Bronchial epithelial cell (primary cell): ENCODE measurements around the gene FBXW12. TPM values are rescaled to one million over a fixed set of nuclear protein-coding genes. Genes with fewer than 3 reads are reported as not detected.
"Not testable (repeated sequence)": the region's sequence is repeated elsewhere in the genome, so short reads cannot be mapped to it uniquely, and the experiment has no call there.

Experiments used
- DNase-seq: peaks from one replicate; pipeline ENCODE4 v3.0.0-alpha.2; 2010; ENCODE audit warnings: low read depth
- FAIRE-seq: peaks from 2 replicates; lab custom pipeline; 2011; peaks lifted over from hg19 to GRCh38; lab: Jason Lieb, UNC
- H3K27me3 ChIP-seq: 2 replicates; pipeline ENCODE4 v1.5.1; 2011; ENCODE audit warnings: low read length; ENCODE audit not compliant: control insufficient read depth, insufficient read depth
- H3K36me3 ChIP-seq: 2 replicates; pipeline ENCODE4 v1.5.1; 2011; ENCODE audit warnings: low read length; ENCODE audit not compliant: control insufficient read depth, insufficient read depth
- H3K4me3 ChIP-seq: 2 replicates; pipeline ENCODE4 v1.5.1; 2011; ENCODE audit warnings: mild to moderate bottlenecking, low read depth, low read length, control low read depth
- CTCF ChIP-seq: IDR thresholded peaks from 2 replicates; pipeline ENCODE4 v1.5.1; 2011; ENCODE audit warnings: mild to moderate bottlenecking, moderate library complexity, low read length, control low read depth, inconsistent platforms; ENCODE audit not compliant: insufficient read depth, severe bottlenecking
- total RNA-seq: library from RNA; depleted of rRNA; stranded (reverse); fragments of >200 nt; gene quantifications from 2 replicates; pipeline ENCODE4 v1.2.1, GENCODE V29; 2014

Gene FBXW12
- not detected in 2 replicates for total RNA-seq

- TF ChIP-seq CTCF = no peak
- no peak for DNase-seq
- Histone ChIP-seq H3K36me3 (no peaks in the 10 kb centered on the region), H3K4me3 (no peak within 1 kb of the TSS), H3K27me3 (no peaks in the 10 kb centered on the region)
- peak; percentile 68 for FAIRE-seq
Observed at GRCh38 chr3:48371651-48372376, at the start of gene FBXW12. TSS of gene FBXW12 (plus strand) at chr3:48372219. CDS start at chr3:48372768, 549 bp downstream.

- H3K36me3 ChIP-seq, DNase-seq, H3K4me3 ChIP-seq, FAIRE-seq, H3K27me3 ChIP-seq: not testable (repeated sequence)
Observed at GRCh38 chr3:48331706-48332435, 40.1 kb upstream of the FBXW12 start.

- not testable (repeated sequence) for DNase-seq, H3K27me3 ChIP-seq, FAIRE-seq, H3K36me3 ChIP-seq, H3K4me3 ChIP-seq
Observed at GRCh38 chr3:48333346-48334245, 38.4 kb upstream of the FBXW12 start, which contains the start of gene SPINK8. TSS of gene SPINK8 (minus strand) at chr3:48333661. CDS start at chr3:48328341, 5,320 bp downstream.

GRCh38 chr3:48334605-48335004 lies 37.4 kb upstream of the FBXW12 start:
- no peak overlapping the region for H3K4me3 ChIP-seq
- no peaks in the 10 kb centered on the region for H3K27me3 ChIP-seq
- H3K36me3 ChIP-seq = no peaks in the 10 kb centered on the region
- FAIRE-seq (no peak), DNase-seq (no peak)
- no peak for TF ChIP-seq CTCF

GRCh38 chr3:48335286-48335685 lies 36.7 kb upstream of the FBXW12 start:
- not testable (repeated sequence) for H3K27me3 ChIP-seq, H3K4me3 ChIP-seq, FAIRE-seq, H3K36me3 ChIP-seq, DNase-seq

- not testable (repeated sequence) for H3K27me3 ChIP-seq, FAIRE-seq, DNase-seq, H3K36me3 ChIP-seq, H3K4me3 ChIP-seq
Observed at GRCh38 chr3:48337536-48337935, 34.5 kb upstream of the FBXW12 start.

GRCh38 chr3:48338635-48339034 lies 33.4 kb upstream of the FBXW12 start:
- no peak for TF ChIP-seq CTCF
- Histone ChIP-seq H3K4me3 (no peak overlapping the region), H3K36me3 (no peaks in the 10 kb centered on the region), H3K27me3 (no peaks in the 10 kb centered on the region)
- DNase-seq (no peak), FAIRE-seq (no peak)
